Stomach (tissue), 4 donors: ENCODE results near the gene JAKMIP2.

Source experiments
- POLR2A ChIP-seq, 4 donors: fragments of 450-650 bp; IDR thresholded peaks; one replicate each; pipeline ENCODE4 v1.6.1; 2016; ENCODE audit warnings: antibody characterized with exemption in 4 of 4, control low read depth in 2 of 4, mild to moderate bottlenecking in 1 of 4, moderate library complexity in 1 of 4
- TF ChIP-seq, protein P1 (sequence below), 7 experiments: fragments of 450-650 bp in 4 of 7; fragments of 200-600 bp in 3 of 7; sonication (generic) in 3 of 7; IDR thresholded peaks; one replicate each; pipeline ENCODE4 v1.5.1; 2016 to 2019; ENCODE audit warnings: antibody characterized with exemption in 7 of 7, control low read depth in 2 of 7, mild to moderate bottlenecking in 1 of 7

- TF ChIP-seq, protein P1, sequence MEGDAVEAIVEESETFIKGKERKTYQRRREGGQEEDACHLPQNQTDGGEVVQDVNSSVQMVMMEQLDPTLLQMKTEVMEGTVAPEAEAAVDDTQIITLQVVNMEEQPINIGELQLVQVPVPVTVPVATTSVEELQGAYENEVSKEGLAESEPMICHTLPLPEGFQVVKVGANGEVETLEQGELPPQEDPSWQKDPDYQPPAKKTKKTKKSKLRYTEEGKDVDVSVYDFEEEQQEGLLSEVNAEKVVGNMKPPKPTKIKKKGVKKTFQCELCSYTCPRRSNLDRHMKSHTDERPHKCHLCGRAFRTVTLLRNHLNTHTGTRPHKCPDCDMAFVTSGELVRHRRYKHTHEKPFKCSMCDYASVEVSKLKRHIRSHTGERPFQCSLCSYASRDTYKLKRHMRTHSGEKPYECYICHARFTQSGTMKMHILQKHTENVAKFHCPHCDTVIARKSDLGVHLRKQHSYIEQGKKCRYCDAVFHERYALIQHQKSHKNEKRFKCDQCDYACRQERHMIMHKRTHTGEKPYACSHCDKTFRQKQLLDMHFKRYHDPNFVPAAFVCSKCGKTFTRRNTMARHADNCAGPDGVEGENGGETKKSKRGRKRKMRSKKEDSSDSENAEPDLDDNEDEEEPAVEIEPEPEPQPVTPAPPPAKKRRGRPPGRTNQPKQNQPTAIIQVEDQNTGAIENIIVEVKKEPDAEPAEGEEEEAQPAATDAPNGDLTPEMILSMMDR (IDR thresholded peaks at IDR 0.05), result no peak
- TF ChIP-seq POLR2A (IDR thresholded peaks at IDR 0.05), result no peak
These were observed 8.9 kb downstream of the JAKMIP2 start for GRCh38 chr5:147773587-147773986.
